NCI-H748 (cell line): Measurements from ENCODE around the gene DPEP2.
"Not testable (repeated sequence)": the region's sequence is repeated elsewhere in the genome, so short reads cannot be mapped to it uniquely, and the experiment has no call there.

Experiments
- DNase-seq: peaks from one replicate; lab custom pipeline; 2025; ENCODE audit not compliant: unreplicated experiment; lab: John Stamatoyannopoulos, UW

DPEP2 gene

DNA sequence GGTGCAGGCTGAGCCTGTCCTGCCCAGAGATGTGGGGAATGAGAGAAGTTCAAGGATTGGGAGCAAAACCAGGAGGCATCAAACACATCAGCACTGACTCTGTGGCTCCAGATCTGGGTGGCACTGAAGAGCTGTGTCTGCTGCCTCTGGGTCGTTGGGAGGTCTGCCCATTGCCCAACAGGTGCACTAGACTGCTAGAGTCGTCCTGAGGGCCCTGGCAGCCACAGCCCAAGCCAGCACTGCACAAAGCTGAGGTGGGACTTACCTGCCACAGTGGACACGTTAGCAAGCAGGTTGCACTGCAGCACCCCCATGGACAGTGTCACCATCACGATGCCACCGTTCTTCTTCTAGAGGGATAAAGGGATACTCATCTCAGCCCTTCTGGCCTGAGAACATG is 22.3 kb downstream of the DPEP2 start:
- DNase-seq: no peak

GRCh38 chr16:67976205-67976604 is 23.1 kb downstream of the DPEP2 start:
- no peak for DNase-seq

DNA sequence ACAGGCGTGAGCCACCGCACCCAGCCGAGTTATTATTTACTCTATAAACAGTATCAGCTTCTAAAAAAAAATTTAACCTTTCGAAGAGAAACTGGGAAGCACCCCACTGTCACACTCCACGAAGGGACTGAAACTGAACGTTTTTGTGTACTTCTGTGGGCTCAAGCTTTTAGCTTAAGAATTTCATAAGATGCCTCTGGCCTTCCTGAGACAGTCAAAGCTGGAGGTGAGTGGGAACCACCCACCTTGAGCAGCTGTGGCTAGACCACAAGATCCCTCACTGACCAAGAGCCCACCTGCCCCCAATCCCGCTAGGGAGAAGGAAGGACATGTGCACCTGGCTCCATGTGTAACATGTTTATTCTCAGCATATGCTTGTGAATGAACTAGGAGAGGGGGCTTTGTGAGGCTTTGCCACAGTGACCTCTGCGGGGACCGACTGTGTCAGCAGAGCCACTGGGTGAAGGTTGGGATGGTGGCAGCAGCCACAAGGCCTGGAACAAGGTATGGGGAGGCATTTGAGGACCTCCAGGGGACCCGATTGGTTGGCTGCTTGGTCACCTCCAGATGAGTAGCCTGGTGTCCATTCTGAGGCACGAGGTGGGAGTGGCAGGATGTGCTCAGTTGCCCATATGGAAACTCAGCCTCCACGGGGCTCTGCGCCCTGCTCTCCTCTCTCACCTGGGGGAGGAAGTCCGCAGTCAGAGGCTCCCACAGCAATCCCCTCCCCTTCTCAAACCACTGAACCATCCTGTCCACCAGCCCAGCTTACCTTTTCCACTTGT is 23.8 kb downstream of the DPEP2 start:
- no peak for DNase-seq

DNA sequence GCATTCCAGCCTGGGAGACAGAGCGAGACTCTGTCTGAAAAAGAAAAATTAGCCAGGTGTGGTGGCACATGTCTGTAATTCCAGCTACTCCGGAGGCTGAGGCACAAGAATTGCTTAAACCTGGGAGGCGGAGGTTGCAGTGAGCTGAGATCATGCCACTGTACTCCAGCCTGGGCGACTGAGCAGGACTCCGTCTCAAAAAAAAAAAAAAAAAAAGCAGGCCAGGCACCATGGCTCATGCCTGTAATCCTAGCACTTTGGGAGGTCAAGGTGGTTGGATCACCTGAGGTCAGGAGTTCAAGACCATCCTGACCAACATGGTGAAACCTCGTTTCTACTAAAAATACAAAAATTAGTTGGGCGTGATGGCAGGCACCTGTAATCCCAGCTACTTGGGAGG is 27.0 kb downstream of the DPEP2 start:
- DNase-seq: not testable (repeated sequence)

DNA sequence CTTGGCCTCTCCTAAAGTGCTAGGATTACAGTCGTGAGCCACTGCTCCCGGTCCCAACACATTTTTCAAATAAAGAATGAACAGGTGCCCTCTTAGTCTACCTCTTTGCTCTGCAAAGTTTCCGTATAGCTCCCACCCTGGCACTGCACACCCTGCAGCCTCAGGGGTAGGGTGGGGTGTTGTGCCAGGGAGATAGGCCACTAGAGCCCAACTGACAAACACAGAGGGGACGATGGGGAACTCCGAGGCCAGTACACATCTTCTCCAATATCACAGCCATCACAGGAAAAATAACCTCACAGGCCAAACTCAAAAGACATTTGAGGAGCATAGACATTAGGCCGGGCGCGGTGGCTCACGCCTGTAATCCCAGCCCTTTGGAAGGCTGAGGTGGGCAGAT is 28.2 kb downstream of the DPEP2 start:
- no peak for DNase-seq

DNA sequence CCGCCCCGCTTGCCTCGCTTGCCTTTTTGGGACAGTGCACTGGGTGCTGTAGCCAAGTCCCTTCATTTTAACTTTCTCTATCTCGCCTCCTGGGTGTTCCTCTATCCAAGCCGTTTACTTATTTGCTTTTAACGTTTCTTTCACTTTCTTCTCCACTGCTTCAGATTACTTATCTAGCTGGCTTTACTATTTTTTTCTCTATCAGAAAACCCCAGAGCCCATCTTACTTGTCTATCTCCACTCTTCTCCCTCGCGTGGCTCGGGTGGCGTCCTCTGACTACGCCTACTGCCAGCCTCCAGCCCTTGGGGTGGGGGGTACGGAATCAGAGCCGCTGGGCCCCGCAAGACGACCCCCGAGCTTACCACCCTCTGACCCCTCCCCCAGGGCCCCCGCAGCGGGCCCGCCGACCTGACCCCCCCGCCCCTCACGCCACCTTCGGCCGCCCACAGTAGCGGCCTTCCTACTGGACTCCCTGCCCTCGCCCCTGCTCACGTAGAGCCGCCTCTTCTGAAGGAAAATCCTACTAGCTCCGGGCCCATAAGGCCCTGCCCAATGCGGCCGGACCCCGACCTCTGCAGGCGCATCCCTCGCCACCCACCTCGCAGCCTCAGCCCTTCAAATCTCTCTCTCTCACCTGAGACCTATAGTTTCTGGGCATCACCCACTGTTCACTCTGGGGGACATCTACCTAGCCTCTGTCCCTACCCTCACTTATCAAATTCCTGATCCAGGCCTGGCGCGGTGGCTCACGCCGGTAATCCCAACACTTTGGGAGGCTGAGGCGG is 29.8 kb downstream of the DPEP2 start:
- DNase-seq: no peak

- DNase-seq: peak; percentile 75
Measured at GRCh38 chr16:67968400-67969253, 30.7 kb downstream of the DPEP2 start, which contains the start of gene SLC12A4. Gene SLC12A4 (minus strand): TSS chr16:67968637. CDS start chr16:67968553, 84 bp downstream.

GRCh38 chr16:67967958-67968399 is 31.3 kb downstream of the DPEP2 start:
- DNase-seq: peak; percentile 30

GRCh38 chr16:67967183-67967957 is 31.9 kb downstream of the DPEP2 start:
- peak; percentile 13 for DNase-seq

DNA sequence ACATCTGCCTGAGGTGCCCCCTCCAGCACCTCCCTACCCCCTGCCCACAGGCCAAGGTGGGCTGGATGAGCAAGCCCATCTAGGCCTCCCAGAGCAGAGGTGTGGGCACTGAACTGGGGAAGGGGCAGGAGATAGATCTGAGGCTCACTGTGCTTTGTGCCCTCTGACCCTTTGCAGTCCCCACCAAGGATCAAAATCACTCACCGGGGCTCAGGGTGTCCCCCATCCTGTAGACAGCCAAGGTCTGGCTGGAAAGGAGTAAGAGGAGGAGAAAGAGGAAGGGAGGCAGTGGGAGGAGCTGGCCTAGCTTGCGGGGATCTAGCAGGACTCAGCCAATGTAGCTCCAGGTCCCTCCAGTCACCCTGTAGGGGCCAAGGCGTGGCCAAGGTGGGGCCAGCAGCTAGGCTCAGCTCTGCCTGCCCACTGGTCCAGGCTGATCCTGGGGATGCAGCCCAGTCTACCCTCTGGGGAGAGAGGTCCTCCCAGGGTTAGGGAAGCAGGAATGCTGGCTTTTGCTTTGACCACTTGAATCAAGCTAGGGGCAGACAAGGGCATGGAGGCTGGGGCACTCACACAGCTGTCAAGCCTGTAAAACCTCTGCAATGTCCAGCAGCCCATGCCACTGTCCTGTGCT is 32.6 kb downstream of the DPEP2 start:
- DNase-seq: peak; percentile 12

- DNase-seq: peak; percentile 12
Measured at GRCh38 chr16:67965668-67966548, 33.4 kb downstream of the DPEP2 start.

- no peak for DNase-seq
Measured at GRCh38 chr16:67964477-67965131, 34.7 kb downstream of the DPEP2 start.

DNA sequence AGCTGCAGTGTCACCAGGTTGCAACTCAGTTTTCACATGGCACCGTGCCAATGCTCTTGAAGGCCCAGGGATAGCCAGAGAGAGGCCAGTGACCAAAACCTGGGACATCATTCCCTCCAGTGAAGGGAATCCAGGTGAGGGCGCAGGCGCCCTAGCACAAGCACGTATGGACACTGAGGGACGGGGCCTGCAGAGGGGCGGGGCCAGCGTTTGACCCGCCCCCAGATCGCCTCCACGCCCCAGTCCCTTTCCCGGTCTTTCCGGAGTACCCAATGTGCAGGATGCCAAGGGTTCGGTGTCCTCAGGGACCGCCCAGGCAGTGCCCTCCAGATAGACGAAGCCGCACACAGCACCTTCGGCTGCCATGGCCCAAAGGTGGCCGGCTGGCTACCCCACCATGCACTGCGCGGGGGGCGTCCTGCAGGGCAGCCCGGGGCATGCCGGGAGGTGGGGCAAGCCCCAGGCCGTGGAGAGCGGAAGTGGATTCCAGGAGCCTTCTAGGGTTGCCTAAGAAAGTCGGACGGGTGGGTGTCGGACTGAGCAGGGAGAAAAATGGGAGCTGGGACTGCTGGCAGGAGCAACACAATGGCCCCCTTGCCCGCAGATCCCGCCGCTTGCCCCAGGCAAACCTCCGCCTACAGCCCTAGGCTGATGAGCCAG is 35.5 kb downstream of the DPEP2 start:
- DNase-seq: peak; percentile 12

- no peak for DNase-seq
Measured at GRCh38 chr16:67963292-67963661, 36.0 kb downstream of the DPEP2 start.

DNA sequence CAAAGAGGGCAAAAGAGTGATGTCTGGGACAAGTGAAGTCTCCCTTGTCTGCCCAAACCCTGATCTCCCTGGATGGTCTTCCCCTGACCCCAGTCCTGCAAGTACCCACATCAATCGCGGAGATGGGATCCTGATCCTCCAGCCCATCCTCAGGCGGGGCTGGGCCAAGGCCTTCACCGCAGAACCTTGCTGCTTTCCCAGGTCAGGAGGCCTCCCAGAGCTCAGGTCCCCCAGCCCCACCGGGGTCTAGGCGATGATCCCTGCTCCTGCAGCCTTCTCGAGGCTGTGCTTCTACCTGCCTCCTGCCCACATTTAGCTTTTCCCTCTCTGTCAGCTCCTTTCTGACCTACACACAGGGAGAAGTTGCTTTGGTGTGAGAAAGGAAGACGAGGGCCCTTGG is 37.1 kb downstream of the DPEP2 start:
- DNase-seq: no peak

GRCh38 chr16:67961551-67961957 is 37.7 kb downstream of the DPEP2 start:
- peak; percentile 98 for DNase-seq

DNA sequence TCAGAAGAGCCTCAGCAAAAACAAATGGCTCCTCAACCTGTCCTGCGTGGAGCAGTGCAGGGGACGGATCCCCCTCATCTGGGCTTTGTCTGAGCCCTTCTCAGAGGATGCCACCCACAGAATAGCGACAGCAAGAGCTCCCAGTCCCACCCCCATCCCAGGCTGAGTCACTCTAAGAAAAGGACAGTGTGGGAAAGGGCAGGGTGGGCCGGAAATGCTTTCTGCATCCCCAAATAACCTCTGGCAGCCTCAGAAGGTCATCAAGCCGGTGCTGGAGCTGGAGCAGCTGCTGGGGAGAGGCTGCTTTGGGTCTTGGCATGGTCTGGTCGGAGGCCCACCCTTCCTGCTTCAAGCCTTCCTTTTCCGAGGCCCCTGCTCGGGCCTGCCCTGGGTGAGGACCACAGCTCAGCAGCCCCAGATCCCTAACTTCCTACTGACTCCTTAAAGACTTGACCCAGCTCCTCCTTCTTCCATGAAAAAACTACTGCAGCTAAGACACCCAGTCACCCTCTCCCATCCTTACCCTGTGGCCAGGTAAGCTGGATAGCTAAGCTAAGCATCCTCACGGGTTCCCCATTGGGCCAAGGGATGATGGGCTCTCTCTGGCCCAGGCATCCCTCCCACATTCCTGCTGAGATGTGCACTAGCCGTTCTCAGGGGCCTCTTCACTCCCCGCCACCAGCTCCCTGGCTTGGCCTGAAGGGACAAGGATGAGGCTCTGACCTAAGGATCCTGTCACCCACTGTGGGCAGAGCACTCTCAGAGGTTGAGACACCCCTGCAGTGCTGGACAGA is 39.6 kb downstream of the DPEP2 start:
- DNase-seq: no peak
